Measurements from ENCODE around the gene CLTCL1.

Gene CLTCL1

GRCh38 chr22:19195796-19196731 is 95.5 kb downstream of the CLTCL1 start:
- DNase-seq (no peak), ATAC-seq (peak; percentile 25)

GRCh38 chr22:19194766-19195536 is 96.6 kb downstream of the CLTCL1 start:
- ATAC-seq: no peak
- no peak for DNase-seq

DNA sequence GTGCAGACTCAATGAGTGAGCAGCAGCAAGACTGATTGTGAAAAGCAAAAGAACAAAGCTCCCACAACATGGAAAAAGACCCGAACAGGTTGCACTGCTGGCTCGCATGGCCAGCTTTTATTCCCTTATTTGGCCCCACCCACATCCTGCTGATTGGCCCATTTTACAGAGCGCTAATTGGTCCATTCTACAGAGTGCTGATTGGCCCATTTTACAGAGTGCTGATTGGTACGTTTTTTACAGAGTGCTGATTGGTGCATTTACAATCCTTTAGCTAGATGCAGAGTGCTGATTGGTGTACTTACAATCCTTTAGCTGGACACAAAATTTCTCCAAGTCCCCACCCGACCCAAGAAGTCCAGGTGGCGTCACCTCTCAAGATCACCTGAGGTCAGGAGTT is 97.6 kb downstream of the CLTCL1 start:
- DNase-seq: no peak
- ATAC-seq: no peak

GRCh38 chr22:19187716-19188563 is 103.6 kb downstream of the CLTCL1 start:
- DNase-seq (no peak), ATAC-seq (no peak)

- no peak for ATAC-seq
- no peak for DNase-seq
Measured at GRCh38 chr22:19184276-19184997, 107.1 kb downstream of the CLTCL1 start.

GRCh38 chr22:19183216-19183615 is 108.3 kb downstream of the CLTCL1 start:
- ATAC-seq (no peak), DNase-seq (no peak)

DNA sequence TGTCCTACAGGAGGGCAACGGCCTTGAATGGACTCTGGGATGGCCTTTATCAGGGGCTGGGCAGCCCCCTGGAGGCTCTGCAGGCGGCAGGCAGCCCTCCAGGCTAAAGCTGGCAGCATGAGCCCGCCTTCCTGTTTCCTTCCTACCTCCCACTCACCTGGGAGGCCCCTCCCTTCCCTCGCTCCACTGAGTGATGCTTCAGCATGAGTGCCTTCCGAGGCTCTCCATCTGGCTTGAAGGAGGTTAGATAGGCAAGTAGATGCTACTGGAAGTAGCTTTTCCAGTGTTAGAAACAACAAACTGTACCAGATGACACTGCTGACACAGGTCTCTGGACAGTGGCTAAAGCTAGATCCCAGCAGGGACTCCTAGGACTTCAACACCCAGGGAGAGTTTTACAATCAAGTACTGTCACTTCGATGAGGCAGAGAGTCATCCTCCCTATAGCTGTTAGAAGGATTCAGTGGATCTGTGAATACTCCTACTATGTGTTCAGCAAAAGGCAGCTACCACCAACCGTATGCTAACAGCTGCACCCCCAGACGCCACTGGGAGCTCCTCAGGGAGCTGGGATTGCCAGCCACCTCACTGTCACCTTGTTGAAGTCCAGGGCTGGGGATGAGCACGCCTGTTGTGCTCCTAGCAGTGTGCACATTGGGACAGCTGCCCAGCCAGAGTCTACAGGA is 108.9 kb downstream of the CLTCL1 start:
- ATAC-seq (no peak), DNase-seq (peak; percentile 41)

DNA sequence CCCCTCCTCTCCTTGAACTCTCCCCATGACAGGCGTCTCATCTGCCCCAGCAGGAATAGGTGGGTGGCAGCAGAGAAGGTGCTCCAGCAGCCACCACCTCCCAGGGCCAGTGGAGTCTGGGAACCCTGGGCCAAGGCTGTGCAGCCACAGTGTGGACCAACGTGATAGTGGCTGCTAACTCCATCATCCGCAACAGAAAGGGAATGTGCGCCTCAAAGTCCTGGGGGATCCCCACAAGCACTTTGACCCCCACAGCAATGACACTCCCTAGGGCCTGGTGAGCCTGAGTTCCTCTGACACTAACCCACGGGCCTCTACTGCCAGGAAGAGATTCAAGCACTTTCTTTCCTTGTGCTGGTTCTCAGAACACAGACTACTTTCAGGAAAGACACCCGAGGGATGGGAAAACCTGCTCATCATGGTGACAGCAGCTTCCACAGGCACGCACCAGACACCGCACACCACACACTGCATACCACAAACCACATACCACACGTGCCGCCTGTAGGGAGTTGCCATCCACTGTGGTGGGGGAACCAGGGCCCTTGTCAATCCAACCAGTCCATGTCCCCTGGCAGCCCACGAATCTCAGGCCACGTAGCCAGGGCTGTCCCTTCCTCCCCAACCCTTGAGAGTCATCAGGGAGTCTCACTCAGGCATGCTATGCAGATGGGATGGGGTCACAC is 109.6 kb downstream of the CLTCL1 start:
- no peak for ATAC-seq
- DNase-seq: peak; percentile 52

GRCh38 chr22:19180740-19181410 is 110.6 kb downstream of the CLTCL1 start:
- ATAC-seq: no peak
- DNase-seq: no peak

DNA sequence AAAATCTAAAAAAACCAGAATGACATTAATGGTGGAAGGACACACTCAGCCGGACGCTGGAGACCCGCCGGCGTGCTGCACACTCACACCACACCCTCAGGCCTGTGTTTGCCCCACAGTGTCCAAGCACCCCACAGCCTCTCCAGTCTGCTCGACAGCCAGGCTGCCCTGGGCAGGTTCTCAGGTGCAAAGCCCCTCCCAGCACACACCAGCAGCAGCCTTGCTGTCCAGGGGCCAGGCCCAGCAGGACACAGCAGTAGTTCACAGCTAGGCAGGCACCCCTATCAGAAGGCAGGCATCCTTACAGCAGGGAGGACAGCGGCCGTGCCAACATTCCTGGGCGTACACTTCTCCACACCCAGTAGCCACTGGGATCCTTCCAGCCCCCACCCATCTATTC is 111.3 kb downstream of the CLTCL1 start:
- DNase-seq (no peak), ATAC-seq (no peak)

- DNase-seq (peak; percentile 58), ATAC-seq (peak; percentile 24)
Measured at GRCh38 chr22:19179497-19180048, 111.9 kb downstream of the CLTCL1 start.

GRCh38 chr22:19178657-19179496 is 112.6 kb downstream of the CLTCL1 start, which contains the start of gene SLC25A1:
SLC25A1 (minus strand) TSS chr22:19178736; CDS start chr22:19178673, 63 bp downstream.
- peak; percentile 94 for DNase-seq

DNA sequence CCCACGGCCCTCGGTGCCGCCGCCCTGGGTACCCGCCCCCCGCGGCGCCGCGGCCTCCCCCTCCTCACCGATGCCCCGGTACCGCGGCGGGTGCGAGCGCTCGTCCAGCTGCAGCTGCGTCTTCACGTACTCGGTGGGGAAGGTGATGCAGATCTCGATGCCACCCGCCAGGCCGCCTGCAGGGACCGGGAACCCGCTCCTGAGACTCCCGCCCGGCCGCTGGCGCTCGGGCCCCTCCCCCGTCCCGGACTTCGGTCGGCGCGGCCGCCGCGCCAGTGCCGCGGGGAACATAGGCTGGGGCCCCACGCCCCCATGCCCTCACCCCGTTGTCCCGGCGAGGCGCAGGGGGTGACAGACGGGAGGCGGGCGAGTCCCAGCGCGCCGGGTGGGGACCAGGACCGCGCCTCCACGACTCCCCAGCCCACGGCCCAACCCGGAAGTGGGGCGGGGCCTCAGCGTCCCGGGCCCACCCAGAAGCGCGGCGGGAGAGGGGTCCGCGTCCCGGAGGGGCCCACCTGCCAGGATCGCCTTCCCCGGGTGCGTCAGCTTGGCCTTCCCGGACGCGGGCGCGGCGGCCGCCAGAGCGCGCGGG is 113.4 kb downstream of the CLTCL1 start:
- DNase-seq: peak; percentile 63

More at GRCh38 chr22:19178657-19179496, 112.6 kb downstream of the CLTCL1 start, which contains the start of gene SLC25A1:
- ATAC-seq: peak; percentile 76

GRCh38 chr22:19177164-19178064 is 114.1 kb downstream of the CLTCL1 start:
- ATAC-seq (no peak), DNase-seq (no peak)

More for the DNA sequence above, 113.4 kb downstream of the CLTCL1 start:
- ATAC-seq: peak; percentile 29

- no peak for DNase-seq
- ATAC-seq: no peak
Measured at GRCh38 chr22:19176732-19177131, 114.8 kb downstream of the CLTCL1 start.

GRCh38 chr22:19176175-19176643 is 115.3 kb downstream of the CLTCL1 start:
- no peak for ATAC-seq
- no peak for DNase-seq

All from stimulated activated naive CD8-positive, alpha-beta T cell treated with anti-CD3 and anti-CD28 coated beads, Interleukin-15, Interleukin-2, amounts not matched to agents 100 U/mL and 50 U/mL, for 24 hours (primary cell).